Nephron (organoid): ENCODE data around the gene PROZ.
A peak's percentile ranks its signal among the peaks of the same experiment; 100 is the strongest.

Experiments used
- H3K27ac Mint-ChIP-seq, 3 experiments: 2 replicates each; pipeline ENCODE4 v1.8.0; 2020; ENCODE audit warnings: mixed read lengths in 3 of 3, mild to moderate bottlenecking in 2 of 3, moderate library complexity in 1 of 3
- H3K27me3 Mint-ChIP-seq: 2 replicates; pipeline ENCODE4 v1.8.0; 2021; ENCODE audit warnings: low read depth, mild to moderate bottlenecking, moderate library complexity, mixed read lengths
- H3K36me3 Mint-ChIP-seq: 2 replicates; pipeline ENCODE4 v1.8.0; 2020; ENCODE audit warnings: low read depth, mixed read lengths
- H3K4me1 Mint-ChIP-seq: 2 replicates; pipeline ENCODE4 v1.8.0; 2020; ENCODE audit warnings: mixed read lengths
- H3K4me3 Mint-ChIP-seq, 3 experiments: 2 replicates each; pipeline ENCODE4 v1.8.0; 2020; ENCODE audit warnings: mild to moderate bottlenecking in 3 of 3, mixed read lengths in 3 of 3, moderate library complexity in 2 of 3
- H3K9me3 Mint-ChIP-seq: 2 replicates; pipeline ENCODE4 v1.8.0; 2020; ENCODE audit warnings: mixed read lengths
- CTCF ChIP-seq, 3 experiments: fragments of 200-600 bp; sonication (generic); IDR thresholded peaks; one replicate each; pipeline ENCODE4 v1.5.0; 2021; ENCODE audit warnings: antibody characterized with exemption in 3 of 3; ENCODE audit not compliant: unreplicated experiment in 3 of 3

PROZ gene

GRCh38 chr13:113169277-113170272 is 11.1 kb downstream of the PROZ start:
- H3K4me1 Mint-ChIP-seq = peaks cover 4% of the 10 kb centered on the region
- H3K9me3 Mint-ChIP-seq = peaks cover 6% of the 10 kb centered on the region
- peaks cover 68% of the 10 kb centered on the region for H3K36me3 Mint-ChIP-seq
- no peak for TF ChIP-seq CTCF (IDR thresholded peaks at IDR 0.05; ENCODE audit: unreplicated experiment in 3 of 3)
- H3K4me3 Mint-ChIP-seq = no peak overlapping the region
- no peaks in the 10 kb centered on the region for H3K27me3 Mint-ChIP-seq
- H3K27ac Mint-ChIP-seq = no peak overlapping the region

DNA sequence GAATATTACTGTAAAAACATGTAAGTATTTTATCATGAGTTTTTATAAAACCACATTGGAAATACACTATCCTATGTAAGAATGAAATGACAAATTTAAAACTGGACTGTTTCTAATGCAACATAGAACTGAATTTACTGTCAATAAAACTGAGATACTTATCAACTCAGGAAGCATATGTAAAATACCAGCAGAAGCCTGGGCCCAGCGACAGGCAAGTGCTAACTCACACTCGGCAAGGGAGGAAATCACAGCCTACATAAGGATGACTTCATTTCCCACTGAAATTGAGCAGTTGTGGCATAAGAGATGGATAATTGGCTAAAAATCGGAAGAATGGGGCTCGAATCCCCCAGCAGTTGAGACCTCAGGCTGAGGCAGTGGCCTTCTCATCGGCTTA is 12.1 kb downstream of the PROZ start:
- no peak for TF ChIP-seq CTCF (IDR thresholded peaks at IDR 0.05; ENCODE audit: unreplicated experiment in 3 of 3)
- Mint-ChIP-seq H3K36me3 (peaks cover 75% of the 10 kb centered on the region), H3K27me3 (no peaks in the 10 kb centered on the region), H3K4me3 (no peak overlapping the region), H3K9me3 (peaks cover 6% of the 10 kb centered on the region), H3K27ac (peak overlapping the region in 1 of 3 experiments; percentile 59), H3K4me1 (no peaks in the 10 kb centered on the region)

DNA sequence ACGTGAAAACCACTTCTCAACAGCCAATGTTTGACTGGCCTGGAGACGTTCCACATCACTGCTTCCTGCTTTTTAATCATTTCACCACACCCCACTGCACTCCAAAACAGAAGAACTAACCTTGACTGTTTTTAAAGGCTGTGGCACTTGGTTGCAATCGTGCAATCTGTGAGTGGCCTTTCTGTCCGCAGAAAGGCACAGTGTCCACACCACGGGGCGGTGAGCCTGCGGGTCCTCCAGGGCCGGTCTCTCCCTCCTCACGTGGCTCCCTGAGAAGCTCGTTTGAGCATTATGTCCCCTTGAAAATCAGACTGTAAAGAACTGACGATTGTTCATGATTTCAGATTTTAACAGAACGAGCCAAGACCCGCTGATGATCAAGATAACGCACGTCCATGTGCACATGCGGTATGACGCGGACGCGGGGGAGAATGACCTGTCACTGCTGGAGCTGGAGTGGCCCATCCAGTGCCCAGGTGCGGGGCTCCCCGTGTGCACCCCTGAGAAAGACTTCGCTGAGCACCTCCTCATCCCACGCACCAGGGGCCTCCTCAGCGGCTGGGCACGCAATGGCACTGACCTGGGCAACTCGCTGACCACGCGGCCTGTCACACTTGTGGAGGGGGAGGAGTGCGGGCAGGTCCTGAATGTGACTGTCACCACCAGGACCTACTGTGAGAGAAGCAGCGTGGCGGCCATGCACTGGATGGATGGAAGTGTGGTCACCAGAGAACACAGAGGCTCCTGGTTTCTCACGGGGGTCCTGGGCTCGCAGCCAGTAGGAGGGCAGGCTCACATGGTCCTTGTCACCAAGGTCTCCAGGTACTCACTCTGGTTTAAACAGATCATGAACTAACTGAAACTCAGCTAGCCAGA is 13.0 kb downstream of the PROZ start:
- Mint-ChIP-seq H3K4me3 (no peak overlapping the region), H3K27ac (peak overlapping the region in 1 of 3 experiments; percentile 57), H3K27me3 (no peaks in the 10 kb centered on the region), H3K36me3 (peaks cover 77% of the 10 kb centered on the region), H3K9me3 (peaks cover 6% of the 10 kb centered on the region), H3K4me1 (no peaks in the 10 kb centered on the region)
- no peak for TF ChIP-seq CTCF (IDR thresholded peaks at IDR 0.05; ENCODE audit: unreplicated experiment in 3 of 3)

DNA sequence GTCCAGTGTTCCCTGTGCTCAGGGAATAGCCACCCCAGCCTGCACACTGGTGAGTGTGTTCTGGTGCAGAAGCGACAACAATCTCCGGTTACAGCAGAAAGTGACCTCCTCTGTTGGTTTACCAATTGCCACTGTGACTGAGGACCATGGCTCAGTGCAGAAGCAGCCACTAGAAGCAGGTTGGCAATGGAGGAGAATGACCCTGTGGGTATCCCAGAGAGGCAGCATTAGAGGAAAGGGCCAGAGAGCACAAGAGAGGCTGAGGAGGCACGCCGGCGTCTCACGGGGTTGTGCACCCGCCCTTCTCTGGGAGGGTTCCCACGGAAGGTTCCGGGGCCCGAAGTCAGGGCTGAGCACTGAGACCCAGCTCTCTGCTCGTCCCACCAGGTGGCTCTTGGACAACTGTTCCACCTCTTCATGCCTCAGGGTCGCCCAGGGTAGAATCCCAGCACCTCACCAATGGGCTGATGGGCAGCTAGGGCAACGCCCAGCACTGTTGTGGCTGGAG is 14.0 kb downstream of the PROZ start:
- Mint-ChIP-seq H3K36me3 (peaks cover 69% of the 10 kb centered on the region), H3K27me3 (no peaks in the 10 kb centered on the region), H3K27ac (no peak overlapping the region), H3K9me3 (peaks cover 6% of the 10 kb centered on the region), H3K4me3 (no peak overlapping the region), H3K4me1 (no peaks in the 10 kb centered on the region)
- TF ChIP-seq CTCF (IDR thresholded peaks at IDR 0.05; ENCODE audit: unreplicated experiment in 3 of 3) = no peak

DNA sequence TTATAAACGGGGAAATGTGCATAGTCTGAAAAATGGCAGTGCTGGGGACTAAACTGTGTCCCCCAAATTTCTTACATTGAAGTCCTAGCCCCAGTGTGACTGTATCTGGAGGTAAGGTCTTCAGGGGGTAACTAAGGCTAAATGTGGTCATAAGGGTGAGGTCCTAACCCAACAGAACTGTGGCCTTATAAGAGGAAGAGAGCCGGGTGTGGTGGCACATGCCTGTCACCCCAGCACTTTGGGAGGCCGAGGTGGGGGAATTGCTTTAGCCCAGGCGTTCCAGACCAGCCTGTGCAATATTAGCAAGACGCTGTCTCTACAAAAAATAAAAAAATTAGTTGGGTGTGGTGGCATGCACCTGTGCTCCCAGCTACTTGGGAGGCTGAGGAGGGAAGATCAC is 17.8 kb downstream of the PROZ start:
- no peaks in the 10 kb centered on the region for H3K4me1 Mint-ChIP-seq
- no peak overlapping the region for H3K27ac Mint-ChIP-seq
- TF ChIP-seq CTCF (IDR thresholded peaks at IDR 0.05; ENCODE audit: unreplicated experiment in 3 of 3) = no peak
- H3K27me3 Mint-ChIP-seq = no peaks in the 10 kb centered on the region
- H3K9me3 Mint-ChIP-seq = no peaks in the 10 kb centered on the region
- peaks cover 69% of the 10 kb centered on the region for H3K36me3 Mint-ChIP-seq
- no peak overlapping the region for H3K4me3 Mint-ChIP-seq
